NT2/D1 (cell line): ENCODE results near the gene PCSK7.

ENCODE experiments used
- SUZ12 ChIP-seq: IDR thresholded peaks from 2 replicates; pipeline ENCODE4 v1.6.1; 2011; ENCODE audit not compliant: insufficient read length, insufficient read depth; ENCODE audit errors: extremely low read depth
- YY1 ChIP-seq: IDR thresholded peaks from 2 replicates; pipeline ENCODE4 v1.6.1; 2011; ENCODE audit not compliant: insufficient read length, insufficient read depth

GRCh38 chr11:117232911-117233409 is 1.1 kb upstream of the PCSK7 start:
- no peak for TF ChIP-seq SUZ12
- TF ChIP-seq YY1: no peak
